Colon (tissue), 2 donors: ENCODE data around the gene CCDC87.
"Not testable (repeated sequence)": the region's sequence is repeated elsewhere in the genome, so short reads cannot be mapped to it uniquely, and the experiment has no call there.

ENCODE experiments used
- FAIRE-seq: peaks from 2 replicates; lab custom pipeline; 2012; peaks lifted over from hg19 to GRCh38; lab: Jason Lieb, UNC
- donor health status: control.
- donor health status: control.

CCDC87 gene, protein sequence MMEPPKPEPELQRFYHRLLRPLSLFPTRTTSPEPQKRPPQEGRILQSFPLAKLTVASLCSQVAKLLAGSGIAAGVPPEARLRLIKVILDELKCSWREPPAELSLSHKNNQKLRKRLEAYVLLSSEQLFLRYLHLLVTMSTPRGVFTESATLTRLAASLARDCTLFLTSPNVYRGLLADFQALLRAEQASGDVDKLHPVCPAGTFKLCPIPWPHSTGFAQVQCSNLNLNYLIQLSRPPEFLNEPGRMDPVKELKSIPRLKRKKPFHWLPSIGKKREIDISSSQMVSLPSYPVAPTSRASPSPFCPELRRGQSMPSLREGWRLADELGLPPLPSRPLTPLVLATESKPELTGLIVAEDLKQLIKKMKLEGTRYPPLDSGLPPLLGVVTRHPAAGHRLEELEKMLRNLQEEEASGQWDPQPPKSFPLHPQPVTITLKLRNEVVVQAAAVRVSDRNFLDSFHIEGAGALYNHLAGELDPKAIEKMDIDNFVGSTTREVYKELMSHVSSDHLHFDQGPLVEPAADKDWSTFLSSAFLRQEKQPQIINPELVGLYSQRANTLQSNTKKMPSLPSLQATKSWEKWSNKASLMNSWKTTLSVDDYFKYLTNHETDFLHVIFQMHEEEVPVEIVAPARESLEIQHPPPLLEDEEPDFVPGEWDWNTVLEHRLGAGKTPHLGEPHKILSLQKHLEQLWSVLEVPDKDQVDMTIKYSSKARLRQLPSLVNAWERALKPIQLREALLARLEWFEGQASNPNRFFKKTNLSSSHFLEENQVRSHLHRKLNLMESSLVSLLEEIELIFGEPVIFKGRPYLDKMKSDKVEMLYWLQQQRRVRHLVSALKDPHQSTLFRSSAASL

DNA sequence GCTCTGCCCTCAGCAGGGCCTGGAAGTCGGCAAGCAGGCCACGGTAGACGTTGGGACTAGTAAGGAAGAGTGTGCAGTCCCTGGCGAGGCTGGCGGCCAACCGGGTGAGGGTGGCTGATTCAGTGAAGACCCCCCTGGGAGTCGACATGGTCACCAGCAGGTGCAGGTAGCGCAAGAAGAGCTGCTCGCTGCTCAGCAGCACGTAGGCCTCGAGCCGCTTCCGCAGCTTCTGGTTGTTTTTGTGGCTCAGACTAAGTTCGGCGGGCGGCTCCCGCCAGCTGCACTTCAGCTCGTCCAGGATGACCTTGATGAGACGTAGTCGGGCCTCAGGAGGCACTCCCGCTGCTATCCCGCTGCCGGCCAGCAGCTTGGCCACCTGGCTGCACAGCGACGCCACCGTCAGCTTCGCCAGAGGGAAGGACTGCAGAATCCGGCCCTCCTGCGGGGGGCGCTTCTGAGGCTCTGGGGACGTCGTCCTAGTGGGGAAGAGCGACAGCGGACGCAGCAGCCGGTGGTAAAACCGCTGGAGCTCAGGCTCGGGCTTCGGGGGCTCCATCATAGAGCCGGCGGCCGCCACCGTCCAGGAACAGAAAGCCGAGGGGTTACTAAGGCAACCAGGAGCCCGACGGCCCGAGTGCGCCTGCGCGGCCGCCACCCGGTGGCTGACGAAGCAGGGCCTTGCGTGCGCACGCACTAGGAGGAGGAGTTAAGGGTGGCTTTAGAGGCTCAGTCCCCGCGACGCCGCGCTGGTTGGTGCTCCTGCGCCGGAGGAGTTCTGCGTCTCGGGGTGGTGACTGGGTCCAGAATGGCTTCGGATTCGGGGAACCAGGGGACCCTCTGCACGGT lies at the start of gene CCDC87, which contains the start of gene CCS:
CCDC87 (minus strand) TSS at position 607 of the 846 bp plus-strand sequence; CDS start at position 559, 48 bp downstream.
CCS (plus strand) TSS at position 729 of the 846 bp plus-strand sequence; CDS start at position 806, 77 bp downstream.
- FAIRE-seq, result no peak

DNA sequence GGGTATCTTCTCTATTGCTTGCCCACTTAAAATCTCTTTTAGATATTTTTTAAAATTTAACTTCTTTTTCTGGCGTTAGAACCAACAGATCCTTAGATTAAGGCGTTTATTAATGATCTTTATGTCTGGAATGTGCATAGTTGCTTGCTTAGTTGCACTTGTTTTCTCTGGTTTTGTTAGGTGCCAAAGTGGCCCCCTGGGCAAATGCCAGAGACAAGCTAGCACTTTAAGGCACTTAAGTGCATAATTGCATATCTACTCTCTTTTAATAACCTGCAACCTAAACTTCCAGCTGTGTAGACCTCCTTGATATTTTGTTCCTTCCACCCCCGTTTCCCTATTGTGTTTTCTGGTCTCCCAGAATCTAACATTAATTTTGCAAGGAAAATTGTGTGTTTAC lies 49.0 kb upstream of the CCDC87 start:
- FAIRE-seq, result no peak

DNA sequence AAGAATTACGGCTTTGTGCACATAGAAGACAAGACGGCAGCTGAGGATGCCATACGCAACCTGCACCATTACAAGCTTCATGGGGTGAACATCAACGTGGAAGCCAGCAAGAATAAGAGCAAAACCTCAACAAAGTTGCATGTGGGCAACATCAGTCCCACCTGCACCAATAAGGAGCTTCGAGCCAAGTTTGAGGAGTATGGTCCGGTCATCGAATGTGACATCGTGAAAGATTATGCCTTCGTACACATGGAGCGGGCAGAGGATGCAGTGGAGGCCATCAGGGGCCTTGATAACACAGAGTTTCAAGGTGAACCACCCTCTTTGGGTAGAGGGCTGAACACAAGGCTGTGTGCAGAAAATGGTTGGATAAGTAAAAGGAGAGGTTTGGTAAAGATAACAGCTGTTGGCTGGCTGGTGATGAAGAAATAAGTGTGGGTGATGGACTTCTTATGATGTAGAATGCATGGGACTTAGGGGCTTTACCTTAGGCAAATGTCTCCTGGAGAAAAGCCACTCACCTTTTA lies 47.0 kb upstream of the CCDC87 start:
- FAIRE-seq, result not testable (repeated sequence)

DNA sequence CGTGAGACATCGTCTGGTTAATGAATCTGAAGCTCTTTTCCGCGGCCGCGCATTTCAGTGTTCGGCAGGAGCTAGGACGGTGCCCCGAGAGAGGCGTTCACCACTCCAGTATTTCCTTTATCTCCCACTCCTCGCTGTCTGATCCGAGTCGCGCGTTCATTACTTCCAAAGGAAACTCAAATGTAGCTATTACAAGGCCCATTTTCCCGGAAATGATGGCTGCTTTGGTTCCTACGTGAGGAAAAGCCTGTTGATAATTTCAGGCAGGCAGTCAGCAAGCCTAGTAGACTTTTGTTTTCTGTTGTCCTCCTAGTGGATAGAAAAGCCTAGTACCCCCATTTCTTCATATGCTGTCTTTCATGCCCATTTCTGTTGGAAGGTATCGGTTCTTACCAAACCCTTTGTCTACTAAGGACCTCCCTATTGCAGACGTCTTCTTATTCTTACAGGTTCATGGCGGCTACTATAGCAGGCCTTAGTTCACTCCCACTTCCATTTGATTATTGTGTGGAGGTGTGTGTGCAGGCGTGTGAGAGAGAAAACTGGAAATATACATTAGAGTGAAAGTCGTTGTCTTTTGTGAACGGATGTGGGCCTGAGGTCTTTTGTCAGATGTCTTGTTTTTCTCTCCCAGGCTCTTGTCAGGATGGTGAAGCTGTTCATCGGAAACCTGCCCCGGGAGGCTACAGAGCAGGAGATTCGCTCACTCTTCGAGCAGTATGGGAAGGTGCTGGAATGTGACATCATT lies 46.4 kb upstream of the CCDC87 start:
- FAIRE-seq, result no peak

DNA sequence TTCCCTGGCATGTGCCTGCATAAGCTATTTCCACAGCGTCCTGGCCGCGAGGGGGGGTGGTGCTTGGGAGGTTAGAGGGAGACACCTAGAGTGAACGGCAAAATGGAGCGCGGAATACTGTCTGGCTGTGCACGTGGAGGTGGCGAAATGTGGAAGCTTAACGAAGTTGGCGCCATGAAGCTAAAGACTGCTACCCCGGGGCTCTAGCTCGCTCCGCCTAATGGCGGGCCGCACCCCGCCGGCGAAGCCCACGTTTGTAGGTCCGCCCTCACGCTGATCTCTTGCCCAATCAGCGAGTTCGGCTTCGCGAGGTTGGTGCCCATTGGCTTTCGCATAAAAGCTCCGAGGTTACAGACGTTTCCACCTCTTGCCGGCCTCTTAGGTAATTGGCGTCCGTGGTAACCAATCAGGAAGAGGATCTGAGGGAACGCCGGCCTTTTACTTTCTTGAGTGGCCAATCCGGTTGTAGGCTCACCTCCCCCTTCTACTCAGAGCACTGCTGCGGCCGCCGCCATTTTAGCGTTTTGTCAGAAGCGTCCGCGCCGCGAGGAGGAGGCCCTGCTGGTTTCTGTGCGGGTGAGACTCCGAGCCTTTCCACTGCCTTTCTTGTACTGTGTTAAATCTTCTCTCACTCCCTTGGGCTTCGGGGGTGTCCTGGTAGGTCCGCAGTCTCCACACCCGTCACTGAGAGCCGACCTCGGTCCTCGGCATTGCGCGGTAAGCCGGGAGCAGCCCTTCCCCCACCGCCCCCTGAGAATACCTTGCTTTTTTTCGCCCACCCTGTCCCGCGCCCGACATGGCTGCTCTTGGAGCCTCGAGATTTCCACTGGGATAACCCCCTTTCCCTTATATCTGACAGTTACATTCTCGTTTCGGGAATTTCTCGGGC lies 45.6 kb upstream of the CCDC87 start, which contains the start of gene RBM4:
RBM4 (plus strand) TSS at position 527 of the 889 bp plus-strand sequence. CDS start 1,009 bp downstream, outside the sequence.
- FAIRE-seq, result no peak

DNA sequence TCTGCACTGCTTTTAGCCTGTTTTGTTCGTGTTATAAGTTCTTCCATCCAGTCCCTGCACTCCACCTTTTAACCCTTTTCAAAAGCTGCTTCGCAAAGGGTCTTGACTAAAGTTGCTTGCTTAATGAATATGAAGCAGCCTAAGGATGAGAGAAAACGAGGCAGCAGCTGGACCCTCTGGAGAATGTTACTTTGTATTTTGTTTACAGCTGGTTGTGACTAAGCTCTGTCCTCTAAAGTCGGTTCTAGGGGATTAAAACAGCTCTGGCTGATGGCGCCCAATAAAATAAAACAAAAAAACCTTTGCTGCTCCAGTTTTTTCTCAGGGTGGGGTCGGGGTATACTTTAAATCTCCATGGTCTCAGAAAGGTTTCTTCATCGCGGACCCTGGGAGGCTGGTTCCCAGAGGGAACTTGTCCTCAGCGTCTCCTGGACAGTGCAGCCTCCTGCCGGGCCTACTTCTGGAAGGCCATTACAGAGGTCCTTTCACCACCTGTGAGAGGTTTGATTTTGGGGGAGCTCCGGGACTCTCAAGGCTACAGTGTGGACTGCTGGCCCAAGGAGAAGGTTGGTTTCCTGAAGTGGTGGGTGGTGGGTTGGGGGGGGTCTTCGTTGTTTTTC lies 44.8 kb upstream of the CCDC87 start:
- FAIRE-seq, result no peak

DNA sequence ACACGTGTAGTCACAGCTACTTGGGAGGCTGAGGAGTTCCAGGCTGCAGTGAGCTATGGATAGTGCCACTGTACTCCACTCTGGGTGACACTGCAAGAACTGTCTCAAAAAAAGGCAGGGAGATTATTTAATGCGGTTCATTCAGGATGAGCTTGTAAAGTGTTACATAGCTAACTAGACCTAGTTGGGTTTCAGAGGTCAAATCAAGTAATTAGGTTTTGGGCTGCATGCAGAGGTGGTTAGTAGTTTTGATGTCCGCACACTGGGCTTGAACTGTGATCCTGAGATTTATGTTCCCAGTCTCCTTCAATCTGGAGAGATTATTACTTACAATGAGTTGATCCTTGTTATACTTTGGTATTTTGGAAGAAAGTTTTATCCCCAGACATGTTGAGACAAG lies 43.5 kb upstream of the CCDC87 start:
- no peak for FAIRE-seq

DNA sequence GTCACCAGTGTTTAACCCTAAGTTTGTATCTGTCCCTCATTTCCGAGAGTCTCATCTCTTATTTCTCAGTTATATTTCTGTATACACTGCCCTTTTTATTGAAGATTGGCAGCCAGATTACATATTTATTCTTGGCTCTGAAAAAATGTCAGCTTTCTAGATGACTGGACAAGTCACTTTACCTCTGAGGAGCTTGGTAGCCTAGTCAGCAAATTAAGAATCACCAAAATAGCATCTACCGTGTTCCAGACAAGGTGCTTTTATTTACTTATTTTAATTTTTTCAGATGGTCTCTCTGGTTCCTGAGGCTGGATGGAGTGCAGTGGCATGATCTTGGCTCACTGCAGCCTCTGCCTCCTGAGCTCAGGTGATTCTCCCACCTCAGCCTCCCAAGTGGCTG lies 40.1 kb upstream of the CCDC87 start:
- no peak for FAIRE-seq

DNA sequence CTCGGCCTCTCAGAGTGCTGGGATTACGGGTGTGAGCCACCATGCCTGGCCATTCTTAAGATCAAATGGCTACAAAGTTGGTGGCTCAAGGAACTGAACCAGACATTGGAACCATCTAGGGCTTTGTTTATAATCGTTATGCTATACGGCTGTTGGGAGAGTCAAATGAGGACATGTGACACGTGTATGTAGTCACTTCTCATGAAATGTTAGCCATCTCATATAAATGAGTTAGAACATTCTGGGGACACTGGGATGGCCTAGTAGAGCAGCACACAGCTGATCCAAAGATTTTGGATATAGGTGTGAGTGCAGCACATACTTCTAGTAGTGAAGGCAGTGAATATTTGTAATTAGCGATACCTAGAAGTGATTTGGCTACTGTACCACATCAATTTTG lies 39.0 kb upstream of the CCDC87 start:
- FAIRE-seq, result no peak

DNA sequence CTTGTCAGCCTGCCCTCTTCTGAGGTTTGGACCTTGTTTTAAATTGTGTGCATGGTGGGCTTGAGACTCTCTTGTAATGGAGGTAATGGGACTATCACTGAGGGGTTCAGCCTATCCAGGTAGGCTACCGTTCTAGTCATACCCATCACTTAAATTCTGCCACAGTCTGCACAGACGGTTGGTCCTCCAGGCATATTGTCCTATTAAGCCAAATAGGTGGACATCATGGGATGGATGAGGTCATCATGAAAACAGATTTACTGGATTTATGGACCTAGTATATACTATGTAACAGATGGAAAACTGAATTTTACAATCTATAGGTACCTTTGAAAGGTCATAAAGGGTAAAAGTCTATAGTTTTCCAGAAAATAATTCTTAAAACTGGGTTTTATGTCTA lies 36.5 kb upstream of the CCDC87 start:
- no peak for FAIRE-seq

DNA sequence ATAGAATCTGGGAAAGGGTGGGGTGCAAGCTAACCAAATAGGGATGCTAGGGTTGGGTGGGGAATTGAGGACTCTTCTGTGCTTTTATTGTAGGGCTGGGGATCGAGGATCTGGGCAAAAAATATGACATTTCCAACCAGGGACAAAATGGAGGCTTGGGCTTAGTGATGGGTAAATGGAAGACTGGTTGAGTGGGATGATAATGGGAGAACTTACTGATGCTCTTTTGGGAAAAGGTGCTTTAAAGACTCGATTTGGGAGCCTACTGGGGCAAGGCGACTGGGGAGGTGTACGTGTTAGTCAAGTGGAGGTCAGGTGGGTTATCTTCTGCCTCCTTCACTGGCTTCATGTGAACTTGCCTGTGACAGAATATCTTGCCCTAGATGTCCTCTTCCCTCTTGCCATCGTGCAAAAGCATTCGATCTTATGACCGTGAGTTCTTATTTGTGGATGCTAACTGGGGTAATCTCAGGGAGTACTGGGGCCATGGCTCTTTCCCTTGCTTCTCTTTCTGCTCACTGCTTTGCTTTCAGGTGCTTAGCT lies 35.3 kb upstream of the CCDC87 start:
- no peak for FAIRE-seq

DNA sequence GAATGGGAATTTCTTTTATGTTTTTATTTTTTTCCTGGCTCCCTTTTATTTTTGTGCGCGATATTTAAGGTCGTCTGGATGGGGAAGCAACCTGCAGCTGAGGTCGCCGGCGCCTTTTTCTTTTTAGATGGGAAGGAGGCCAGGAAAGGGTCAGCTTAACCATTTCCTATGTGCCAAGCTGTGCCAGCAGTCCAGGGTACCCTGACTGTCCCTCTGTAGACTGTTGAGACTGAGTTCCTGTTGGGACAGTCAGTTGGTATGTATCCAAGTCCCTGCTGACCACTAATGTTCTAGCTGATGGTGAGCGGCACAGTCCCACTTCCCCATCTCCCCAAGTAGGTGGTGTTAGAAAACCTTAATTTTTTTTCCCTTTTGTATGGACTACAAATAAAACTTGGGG lies 34.1 kb upstream of the CCDC87 start:
- FAIRE-seq, result no peak

DNA sequence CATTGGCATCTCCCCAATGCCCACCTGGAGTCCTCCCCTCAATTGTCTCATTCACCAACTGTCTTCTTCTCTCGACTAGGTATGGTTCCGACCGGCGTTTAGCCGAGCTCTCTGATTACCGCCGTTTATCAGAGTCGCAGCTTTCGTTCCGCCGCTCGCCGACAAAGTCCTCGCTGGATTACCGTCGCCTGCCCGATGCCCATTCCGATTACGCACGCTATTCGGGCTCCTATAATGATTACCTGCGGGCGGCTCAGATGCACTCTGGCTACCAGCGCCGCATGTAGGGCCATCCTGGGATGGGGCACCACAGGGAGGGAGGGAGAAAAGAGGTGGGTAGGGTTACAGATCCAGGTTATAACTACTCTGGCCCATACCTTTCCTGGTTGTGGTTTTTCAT lies 33.5 kb upstream of the CCDC87 start:
- no peak for FAIRE-seq

DNA sequence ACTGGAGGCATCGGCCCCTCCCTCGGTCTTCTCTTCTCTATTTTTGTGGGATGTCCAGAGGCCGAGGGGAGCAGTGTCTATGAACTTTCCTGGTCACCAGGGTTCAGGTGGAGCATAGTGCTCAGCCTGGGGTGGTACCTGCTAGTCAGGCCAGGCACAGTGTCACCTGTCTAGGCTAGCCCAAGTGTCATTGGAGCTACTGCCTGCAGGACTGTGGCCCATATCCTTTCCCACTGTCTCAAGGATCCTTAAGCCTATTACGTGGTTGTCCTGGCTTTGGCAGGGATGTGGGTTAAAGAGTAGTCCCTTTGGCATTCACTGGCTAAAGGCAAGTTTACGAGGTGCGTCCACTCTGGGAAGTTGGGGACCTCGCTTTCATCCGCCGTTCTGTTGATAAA lies 32.9 kb upstream of the CCDC87 start:
- FAIRE-seq, result no peak

DNA sequence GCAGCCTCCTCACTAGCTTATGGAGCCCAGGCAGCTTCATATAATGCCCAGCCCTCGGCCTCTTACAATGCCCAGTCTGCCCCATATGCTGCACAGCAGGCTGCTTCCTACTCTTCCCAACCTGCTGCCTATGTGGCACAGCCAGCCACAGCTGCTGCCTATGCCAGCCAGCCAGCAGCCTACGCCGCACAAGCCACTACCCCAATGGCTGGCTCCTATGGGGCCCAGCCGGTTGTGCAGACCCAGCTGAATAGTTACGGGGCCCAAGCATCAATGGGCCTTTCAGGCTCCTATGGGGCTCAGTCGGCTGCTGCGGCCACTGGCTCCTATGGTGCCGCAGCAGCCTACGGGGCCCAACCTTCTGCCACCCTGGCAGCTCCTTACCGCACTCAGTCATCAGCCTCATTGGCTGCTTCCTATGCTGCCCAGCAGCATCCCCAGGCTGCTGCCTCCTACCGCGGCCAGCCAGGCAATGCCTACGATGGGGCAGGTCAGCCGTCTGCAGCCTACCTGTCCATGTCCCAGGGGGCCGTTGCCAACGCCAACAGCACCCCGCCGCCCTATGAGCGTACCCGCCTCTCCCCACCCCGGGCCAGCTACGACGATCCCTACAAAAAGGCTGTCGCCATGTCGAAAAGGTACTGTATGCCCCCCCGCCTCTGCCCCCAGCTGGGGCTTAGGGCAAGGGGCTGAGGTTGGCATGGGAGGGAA lies 32.3 kb upstream of the CCDC87 start:
- no peak for FAIRE-seq

DNA sequence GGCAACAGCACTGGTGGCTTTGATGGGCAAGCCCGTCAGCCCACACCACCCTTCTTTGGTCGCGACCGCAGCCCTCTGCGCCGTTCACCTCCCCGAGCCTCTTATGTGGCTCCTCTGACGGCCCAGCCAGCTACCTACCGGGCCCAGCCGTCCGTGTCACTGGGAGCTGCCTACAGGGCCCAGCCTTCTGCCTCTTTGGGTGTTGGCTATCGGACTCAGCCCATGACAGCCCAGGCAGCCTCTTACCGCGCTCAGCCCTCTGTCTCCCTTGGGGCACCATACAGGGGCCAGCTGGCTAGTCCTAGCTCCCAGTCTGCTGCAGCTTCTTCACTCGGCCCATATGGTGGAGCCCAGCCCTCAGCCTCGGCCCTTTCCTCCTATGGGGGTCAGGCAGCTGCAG lies 31.6 kb upstream of the CCDC87 start:
- no peak for FAIRE-seq

DNA sequence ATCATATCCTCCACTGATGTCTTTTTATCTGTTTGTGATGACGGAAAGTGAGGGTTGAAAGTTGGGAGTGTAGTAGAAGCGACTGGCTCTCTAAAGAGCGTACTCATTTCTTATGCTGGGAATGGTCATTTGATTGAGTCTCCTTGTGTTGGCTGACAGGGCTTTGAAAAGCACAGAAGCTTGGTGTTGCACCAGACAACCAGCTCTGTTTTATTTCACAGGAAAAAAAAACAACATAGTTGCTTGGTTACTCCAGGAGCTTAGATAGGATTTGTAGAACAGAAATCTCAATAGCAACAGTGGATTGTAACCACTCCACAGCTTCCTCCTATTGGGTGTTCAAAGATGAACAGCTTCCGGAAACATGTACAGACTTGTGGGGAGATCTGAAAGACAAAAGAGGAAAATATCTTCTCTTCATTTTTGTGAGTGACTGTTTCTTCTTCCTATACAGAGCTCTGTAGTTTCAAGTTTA lies 26.3 kb upstream of the CCDC87 start:
- FAIRE-seq, result no peak

DNA sequence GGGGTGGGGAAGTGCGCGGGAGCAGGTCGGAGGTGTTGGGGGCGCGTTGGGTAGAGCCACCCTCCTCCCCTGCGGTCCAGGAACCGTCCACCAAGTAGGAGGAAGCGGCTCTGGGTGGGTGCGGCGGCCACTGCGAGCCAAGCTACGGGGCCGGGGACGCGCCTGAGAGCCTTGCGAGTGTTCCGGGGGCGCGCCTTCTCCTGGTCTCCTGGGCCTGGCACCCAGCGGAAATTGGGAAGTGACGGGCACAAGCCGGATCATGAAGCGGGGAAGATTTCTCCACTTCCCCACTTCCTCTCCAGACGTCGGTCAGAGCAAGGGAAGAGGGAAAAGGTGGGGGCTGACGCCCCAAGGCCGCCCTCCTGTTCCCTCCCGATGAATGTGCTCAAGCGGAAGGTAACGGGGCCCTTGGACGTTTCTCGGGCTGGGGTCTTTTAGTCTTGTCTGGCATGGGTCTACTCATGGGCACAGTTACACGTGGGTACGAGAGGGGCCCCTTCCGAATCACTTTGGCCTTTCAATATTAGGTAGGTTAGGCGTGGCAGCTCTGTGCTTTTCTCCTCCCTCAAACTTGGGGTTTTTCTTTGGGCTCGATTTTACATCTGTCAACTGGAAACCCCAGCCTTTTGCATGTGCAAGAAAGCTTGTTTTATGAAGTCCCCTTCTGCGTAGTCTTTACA lies 24.4 kb upstream of the CCDC87 start:
- no peak for FAIRE-seq
